HEK293T (cell line): ENCODE measurements around the gene LGALS8.

ENCODE experiments used
- CTCF ChIA-PET: fragments of 350-600 bp; formaldehyde crosslinking; extraction: SDS; loops from one replicate; lab custom pipeline; 2021; ENCODE audit warnings: antibody characterized with exemption, inconsistent platforms; lab: Yijun Ruan, JAX
- POLR2A ChIA-PET: fragments of 350-600 bp; formaldehyde crosslinking; extraction: SDS; loops from one replicate; lab custom pipeline; 2020; ENCODE audit warnings: antibody characterized with exemption, inconsistent platforms; lab: Yijun Ruan, JAX
- DNase-seq: peaks from one replicate; pipeline ENCODE4 v3.0.0; 2012; ENCODE audit warnings: mixed read lengths; ENCODE audit errors: extremely low spot score
- ARNT ChIP-seq: fragments of 450-650 bp; IDR thresholded peaks from 2 replicates; pipeline ENCODE4 v1.6.1; 2017; ENCODE audit warnings: mild to moderate bottlenecking
- BHLHE40 ChIP-seq: fragments of 450-650 bp; IDR thresholded peaks from 2 replicates; pipeline ENCODE4 v1.6.1; 2016; ENCODE audit warnings: mild to moderate bottlenecking, moderate library complexity, borderline replicate concordance
- CTBP1 ChIP-seq: fragments of 450-650 bp; IDR thresholded peaks from 2 replicates; pipeline ENCODE4 v1.6.1; 2016; ENCODE audit warnings: borderline replicate concordance
- ELF4 ChIP-seq: fragments of 450-650 bp; IDR thresholded peaks from 2 replicates; pipeline ENCODE4 v1.6.1; 2017; ENCODE audit warnings: antibody characterized with exemption
- FOXA1 ChIP-seq: fragments of 450-650 bp; IDR thresholded peaks from 2 replicates; pipeline ENCODE4 v1.6.1; 2016; ENCODE audit warnings: mild to moderate bottlenecking
- FOXK2 ChIP-seq: fragments of 450-650 bp; IDR thresholded peaks from 2 replicates; pipeline ENCODE4 v1.6.1; 2016; ENCODE audit warnings: mild to moderate bottlenecking
- FOXM1 ChIP-seq: fragments of 450-650 bp; IDR thresholded peaks from 2 replicates; pipeline ENCODE4 v1.6.1; 2017; ENCODE audit warnings: mild to moderate bottlenecking, borderline replicate concordance
- HDGF ChIP-seq: fragments of 450-650 bp; IDR thresholded peaks from 2 replicates; pipeline ENCODE4 v1.6.1; 2017; ENCODE audit warnings: antibody characterized with exemption, borderline replicate concordance
- L3MBTL2 ChIP-seq: fragments of 450-650 bp; conservative IDR thresholded peaks from 2 replicates; pipeline ENCODE4 v1.6.1; 2016; ENCODE audit warnings: mild to moderate bottlenecking
- LEF1 ChIP-seq: fragments of 450-650 bp; IDR thresholded peaks from 2 replicates; pipeline ENCODE4 v1.6.1; 2017; ENCODE audit warnings: mild to moderate bottlenecking, borderline replicate concordance
- NFRKB ChIP-seq: fragments of 450-650 bp; IDR thresholded peaks from 2 replicates; pipeline ENCODE4 v1.6.1; 2016; ENCODE audit warnings: mild to moderate bottlenecking, moderate library complexity
- SP1 ChIP-seq: fragments of 450-650 bp; IDR thresholded peaks from 2 replicates; pipeline ENCODE4 v1.6.1; 2017
- SUZ12 ChIP-seq: fragments of 450-650 bp; IDR thresholded peaks from 2 replicates; pipeline ENCODE4 v1.6.1; 2016; ENCODE audit warnings: mild to moderate bottlenecking
- TARDBP ChIP-seq: fragments of 450-650 bp; IDR thresholded peaks from 2 replicates; pipeline ENCODE4 v1.6.1; 2016
- ZNF384 ChIP-seq: fragments of 450-650 bp; IDR thresholded peaks from 2 replicates; pipeline ENCODE4 v1.6.1; 2016
- TF ChIP-seq, protein P1 (sequence below): fragments of 450-650 bp; IDR thresholded peaks from 2 replicates; pipeline ENCODE4 v1.6.1; 2016

The LGALS8 gene

DNA sequence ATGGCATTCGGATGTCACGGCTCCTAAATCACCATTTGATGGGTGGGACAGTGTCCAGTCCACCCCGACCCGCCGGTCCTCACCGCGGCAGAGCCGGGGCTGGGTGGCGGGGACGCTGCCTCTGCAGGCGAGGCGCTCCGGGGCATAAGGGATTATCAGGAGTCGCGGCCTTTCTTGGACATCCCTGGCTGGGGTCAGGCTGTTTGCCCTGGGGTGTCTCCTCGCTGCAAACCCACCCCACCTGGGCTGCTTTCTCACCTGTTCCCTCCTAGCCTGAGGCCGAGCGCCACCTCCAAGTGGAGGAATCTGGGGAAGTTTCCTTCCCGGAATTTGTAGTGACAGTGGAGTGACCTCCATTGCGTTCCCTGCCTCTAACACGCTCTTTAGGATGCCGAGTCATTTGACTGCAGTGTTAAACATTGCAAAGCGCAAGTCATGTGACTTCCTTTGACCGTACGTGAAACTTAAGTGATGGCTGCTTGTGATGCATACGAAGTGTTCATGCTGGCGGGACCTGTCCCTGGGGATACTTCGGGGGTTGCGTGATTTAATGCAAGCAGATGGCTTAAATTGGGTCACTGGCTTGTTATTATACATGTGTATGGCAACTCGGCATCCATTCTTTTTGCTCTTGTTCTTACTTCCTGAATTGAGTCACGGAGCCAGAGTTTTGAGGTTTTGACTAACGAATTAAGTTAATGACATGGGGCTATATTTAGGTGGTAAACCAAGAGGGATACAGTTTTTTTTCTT is 536 bp downstream of the LGALS8 start:
- CTCF ChIA-PET = no interaction called here
- no peak for DNase-seq
- POLR2A ChIA-PET = no interaction called here
- TF ChIP-seq NFRKB (no peak), LEF1 (no peak), TARDBP (no peak), ZNF384 (no peak), HDGF (no peak), FOXM1 (no peak), CTBP1 (no peak), SP1 (no peak), SUZ12 (no peak)
- TF ChIP-seq, protein P1, sequence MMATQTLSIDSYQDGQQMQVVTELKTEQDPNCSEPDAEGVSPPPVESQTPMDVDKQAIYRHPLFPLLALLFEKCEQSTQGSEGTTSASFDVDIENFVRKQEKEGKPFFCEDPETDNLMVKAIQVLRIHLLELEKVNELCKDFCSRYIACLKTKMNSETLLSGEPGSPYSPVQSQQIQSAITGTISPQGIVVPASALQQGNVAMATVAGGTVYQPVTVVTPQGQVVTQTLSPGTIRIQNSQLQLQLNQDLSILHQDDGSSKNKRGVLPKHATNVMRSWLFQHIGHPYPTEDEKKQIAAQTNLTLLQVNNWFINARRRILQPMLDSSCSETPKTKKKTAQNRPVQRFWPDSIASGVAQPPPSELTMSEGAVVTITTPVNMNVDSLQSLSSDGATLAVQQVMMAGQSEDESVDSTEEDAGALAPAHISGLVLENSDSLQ = no peak

DNA sequence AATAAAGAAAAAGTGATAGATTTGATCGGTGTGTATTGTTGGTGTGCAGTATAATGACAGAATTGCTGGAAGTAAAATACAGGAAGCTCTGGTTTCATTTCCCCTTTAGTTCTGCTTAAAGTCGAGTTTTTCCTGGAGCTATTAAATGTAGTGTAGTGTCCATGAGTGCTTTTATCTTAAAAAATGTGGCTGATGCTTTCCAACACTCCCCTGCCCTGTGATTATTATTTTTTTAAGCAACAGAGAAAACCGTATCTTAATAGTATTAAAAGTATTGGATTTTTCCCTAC is 1.1 kb downstream of the LGALS8 start:
- DNase-seq = no peak
- TF ChIP-seq FOXK2 (no peak), FOXA1 (no peak), HDGF (no peak), ZNF384 (no peak), NFRKB (no peak), LEF1 (no peak), FOXM1 (no peak)
- POLR2A ChIA-PET = no interaction called here
- CTCF ChIA-PET = interaction anchor here (0.8 kb wide), 1 partner anchor 8 kb away, joined by 3 read pairs; no protein-coding TSS in a partner anchor

DNA sequence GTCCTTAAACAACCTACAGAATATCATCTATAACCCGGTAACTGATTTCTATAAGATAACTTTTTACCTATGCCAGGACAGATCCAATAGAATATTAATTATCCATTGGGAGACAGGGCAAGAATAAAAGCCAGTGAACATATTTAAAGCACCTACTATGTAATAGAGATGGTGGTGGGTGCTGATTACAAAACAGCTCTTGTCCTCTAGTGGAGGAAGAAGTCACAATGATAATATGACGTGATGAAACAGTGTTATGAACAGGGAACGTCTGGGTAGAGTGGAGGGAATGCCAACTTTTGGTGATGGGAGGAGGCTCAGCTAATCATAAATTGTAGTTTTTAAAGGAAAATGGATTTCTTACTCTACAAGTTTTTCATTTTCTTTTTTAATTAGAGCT is 2.3 kb downstream of the LGALS8 start:
- CTCF ChIA-PET = interaction anchor here (1.4 kb wide), 1 partner anchor 422 kb away, joined by 5 read pairs; no protein-coding TSS in a partner anchor
- POLR2A ChIA-PET = interaction anchor here (1.1 to 1.3 kb wide), 2 partner anchors 9 to 10 kb away, joined by 3 read pairs; no protein-coding TSS in a partner anchor
- no peak for TF ChIP-seq FOXK2
- TF ChIP-seq SP1 = no peak
- TF ChIP-seq CTBP1 = no peak
- TF ChIP-seq BHLHE40 = no peak
- TF ChIP-seq, protein P1 = no peak
- no peak for TF ChIP-seq FOXM1
- TF ChIP-seq ELF4 = no peak
- no peak for TF ChIP-seq ARNT
- no peak for TF ChIP-seq FOXA1
- TF ChIP-seq HDGF = no peak
- TF ChIP-seq ZNF384 = no peak
- no peak for TF ChIP-seq NFRKB
- TF ChIP-seq LEF1 = no peak
- TF ChIP-seq SUZ12 = no peak
- TF ChIP-seq L3MBTL2 = no peak
- no peak for DNase-seq

DNA sequence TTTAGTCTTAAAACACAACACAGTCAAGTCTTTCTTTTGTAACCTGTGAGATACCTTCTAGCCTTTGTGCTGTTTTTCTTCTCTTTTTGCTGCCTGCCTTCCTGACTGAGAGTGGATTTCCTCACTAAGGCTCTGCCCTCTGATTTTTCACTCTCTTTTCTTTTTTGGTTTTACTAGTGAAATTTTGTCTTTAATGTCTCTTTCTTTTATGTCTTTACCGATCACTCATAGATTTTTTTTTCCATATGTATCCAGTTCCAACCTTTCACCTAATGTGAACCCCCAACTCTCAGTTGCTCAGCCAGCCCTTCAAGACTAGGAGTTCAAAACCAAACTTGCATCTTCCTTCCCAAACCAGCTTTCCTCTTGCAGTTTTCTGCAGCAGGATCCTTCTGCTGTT is 6.5 kb downstream of the LGALS8 start:
- CTCF ChIA-PET = no interaction called here
- no peak for DNase-seq
- no peak for TF ChIP-seq CTBP1
- TF ChIP-seq LEF1 = no peak
- TF ChIP-seq L3MBTL2 = no peak
- TF ChIP-seq SP1 = no peak
- POLR2A ChIA-PET = no interaction called here

DNA sequence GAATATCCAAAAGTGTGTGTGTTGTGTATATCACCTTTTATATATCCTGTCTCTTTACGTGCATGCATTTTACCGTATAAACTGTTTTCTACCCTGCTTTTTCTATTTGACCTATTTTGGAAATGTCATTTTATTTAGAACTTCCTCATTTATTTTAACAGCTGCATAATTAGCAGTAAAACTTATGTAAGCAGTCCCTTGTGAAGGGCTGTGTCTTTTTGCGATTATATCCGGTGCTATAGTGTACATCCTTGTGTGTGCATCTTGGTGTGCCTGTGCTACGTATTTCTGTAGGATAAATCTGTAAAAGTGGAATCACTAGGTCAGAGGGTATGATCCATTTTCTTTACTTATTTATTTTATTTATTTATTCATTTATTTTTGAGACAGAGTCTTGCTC is 7.2 kb downstream of the LGALS8 start:
- no peak for DNase-seq
- no peak for TF ChIP-seq SUZ12
- TF ChIP-seq LEF1 = no peak
- TF ChIP-seq FOXA1 = no peak
- no peak for TF ChIP-seq TARDBP
- TF ChIP-seq, protein P1 = no peak
- TF ChIP-seq CTBP1 = no peak
- no peak for TF ChIP-seq ELF4
- no peak for TF ChIP-seq FOXM1
- TF ChIP-seq L3MBTL2 = no peak
- no peak for TF ChIP-seq ZNF384
- TF ChIP-seq SP1 = no peak
- no peak for TF ChIP-seq HDGF
- TF ChIP-seq FOXK2 = no peak
- no peak for TF ChIP-seq NFRKB
- TF ChIP-seq ARNT = no peak
- no peak for TF ChIP-seq BHLHE40
- ChIA-PET CTCF (interaction anchor here (0.6 to 1.8 kb wide), 2 partner anchors 424 to 426 kb away, joined by 4 to 7 read pairs; no protein-coding TSS in a partner anchor), POLR2A (no interaction called here)

DNA sequence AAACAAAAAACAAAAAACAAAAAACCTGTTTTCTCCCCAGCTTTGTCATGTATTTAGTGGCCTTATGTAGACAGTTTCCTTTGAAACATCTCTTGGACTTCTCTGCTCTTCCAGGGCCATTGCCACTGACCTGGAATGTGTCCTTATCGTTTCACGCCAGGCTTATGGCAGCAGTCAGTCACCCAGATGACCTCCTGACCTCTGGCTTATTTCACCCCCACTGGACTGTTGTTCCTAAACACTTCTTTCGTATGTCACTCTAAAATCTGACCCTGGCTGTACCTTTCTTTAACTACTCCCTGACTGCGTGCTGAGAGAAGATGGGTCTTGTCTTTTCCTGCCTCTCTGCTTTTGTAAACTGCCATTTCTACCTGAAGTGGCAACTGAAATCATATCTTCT is 9.1 kb downstream of the LGALS8 start:
- ChIA-PET POLR2A (no interaction called here), CTCF (interaction anchor here (1.8 kb wide), 1 partner anchor 428 kb away, joined by 4 read pairs; no protein-coding TSS in a partner anchor)
- no peak for TF ChIP-seq ZNF384
- no peak for TF ChIP-seq ELF4
- no peak for TF ChIP-seq TARDBP
- no peak for TF ChIP-seq LEF1
- no peak for TF ChIP-seq SP1
- no peak for TF ChIP-seq NFRKB
- no peak for TF ChIP-seq ARNT
- TF ChIP-seq, protein P1 = no peak
- no peak for TF ChIP-seq FOXA1
- no peak for TF ChIP-seq SUZ12
- no peak for TF ChIP-seq BHLHE40
- TF ChIP-seq L3MBTL2 = no peak
- no peak for TF ChIP-seq CTBP1
- no peak for TF ChIP-seq FOXM1
- TF ChIP-seq HDGF = no peak
- TF ChIP-seq FOXK2 = no peak
- DNase-seq = no peak
